Measurements from ENCODE around the gene AP4B1. TPM values are rescaled to one million over a fixed set of nuclear protein-coding genes. Genes with fewer than 3 reads are reported as not detected.

AP4B1 gene
- total RNA-seq, 1 donor: 14.1 TPM

- TF ChIP-seq CTCF (IDR thresholded peaks at IDR 0.05; ENCODE audit: extremely low read depth, low read depth, low read length): no peak
These were observed 849 bp upstream of the AP4B1 start for GRCh38 chr1:113905435-113905861.

GRCh38 chr1:113904293-113904673 lies 316 bp downstream of the AP4B1 start:
- Histone ChIP-seq H3K4me2 (ENCODE audit: insufficient read depth, low read length) (peak overlapping the region; percentile 97), H3K4me1 (ENCODE audit: insufficient read depth, low read length) (peaks cover 16% of the 10 kb centered on the region), H3K9me3 (ENCODE audit: low read depth, low read length) (no peaks in the 10 kb centered on the region), H4K20me1 (ENCODE audit: insufficient read depth, low read length) (no peaks in the 10 kb centered on the region), H2AFZ (ENCODE audit: low read length) (peak overlapping the region; percentile 94), H3K79me2 (ENCODE audit: insufficient read depth, low read length) (peaks cover 38% of the 10 kb centered on the region), H3K36me3 (ENCODE audit: insufficient read depth, low read length) (peaks cover 31% of the 10 kb centered on the region), H3K4me3 (ENCODE audit: insufficient read depth, low read length) (peak overlapping the region; percentile 90), H3K27ac (ENCODE audit: low read depth, low read length) (peak overlapping the region; percentile 93), H3K27me3 (ENCODE audit: insufficient read depth, low read length) (no peaks in the 10 kb centered on the region)
- no peak for TF ChIP-seq CTCF (IDR thresholded peaks at IDR 0.05; ENCODE audit: extremely low read depth, low read depth, low read length)
- DNase-seq (ENCODE audit: insufficient read length, low spot score, missing footprints): peak; percentile 86

More at GRCh38 chr1:113905435-113905861, 849 bp upstream of the AP4B1 start:
- Histone ChIP-seq H3K4me1 (ENCODE audit: insufficient read depth, low read length) (peaks cover 16% of the 10 kb centered on the region), H3K79me2 (ENCODE audit: insufficient read depth, low read length) (peaks cover 38% of the 10 kb centered on the region), H3K4me2 (ENCODE audit: insufficient read depth, low read length) (peak overlapping the region; percentile 69), H3K9me3 (ENCODE audit: low read depth, low read length) (no peaks in the 10 kb centered on the region), H3K27me3 (ENCODE audit: insufficient read depth, low read length) (no peaks in the 10 kb centered on the region), H3K4me3 (ENCODE audit: insufficient read depth, low read length) (peak overlapping the region; percentile 90), H4K20me1 (ENCODE audit: insufficient read depth, low read length) (no peaks in the 10 kb centered on the region), H2AFZ (ENCODE audit: low read length) (peak overlapping the region; percentile 98), H3K36me3 (ENCODE audit: insufficient read depth, low read length) (peaks cover 20% of the 10 kb centered on the region), H3K27ac (ENCODE audit: low read depth, low read length) (peak overlapping the region; percentile 45)
- no peak for DNase-seq (ENCODE audit: insufficient read length, low spot score, missing footprints)

GRCh38 chr1:113903501-113904292 lies 902 bp downstream of the AP4B1 start:
- Histone ChIP-seq H3K36me3 (ENCODE audit: insufficient read depth, low read length) (peaks cover 29% of the 10 kb centered on the region), H3K4me3 (ENCODE audit: insufficient read depth, low read length) (peak overlapping the region; percentile 90), H3K9me3 (ENCODE audit: low read depth, low read length) (no peaks in the 10 kb centered on the region), H3K79me2 (ENCODE audit: insufficient read depth, low read length) (peaks cover 38% of the 10 kb centered on the region), H3K27me3 (ENCODE audit: insufficient read depth, low read length) (no peaks in the 10 kb centered on the region), H2AFZ (ENCODE audit: low read length) (peak overlapping the region; percentile 94), H3K4me1 (ENCODE audit: insufficient read depth, low read length) (peaks cover 16% of the 10 kb centered on the region), H4K20me1 (ENCODE audit: insufficient read depth, low read length) (no peaks in the 10 kb centered on the region), H3K27ac (ENCODE audit: low read depth, low read length) (peak overlapping the region; percentile 93), H3K4me2 (ENCODE audit: insufficient read depth, low read length) (peak overlapping the region; percentile 97)
- DNase-seq (ENCODE audit: insufficient read length, low spot score, missing footprints): no peak
- no peak for TF ChIP-seq CTCF (IDR thresholded peaks at IDR 0.05; ENCODE audit: extremely low read depth, low read depth, low read length)

GRCh38 chr1:113901191-113901590 lies 3.4 kb downstream of the AP4B1 start:
- no peak for TF ChIP-seq CTCF (IDR thresholded peaks at IDR 0.05; ENCODE audit: extremely low read depth, low read depth, low read length)

More at GRCh38 chr1:113901191-113901590, 3.4 kb downstream of the AP4B1 start:
- no peaks in the 10 kb centered on the region for H4K20me1 ChIP-seq (ENCODE audit: insufficient read depth, low read length)
- H3K4me1 ChIP-seq (ENCODE audit: insufficient read depth, low read length): peaks cover 18% of the 10 kb centered on the region
- no peak overlapping the region for H3K4me2 ChIP-seq (ENCODE audit: insufficient read depth, low read length)
- H3K79me2 ChIP-seq (ENCODE audit: insufficient read depth, low read length): peaks cover 33% of the 10 kb centered on the region
- H3K9me3 ChIP-seq (ENCODE audit: low read depth, low read length): no peaks in the 10 kb centered on the region
- no peak overlapping the region for H3K4me3 ChIP-seq (ENCODE audit: insufficient read depth, low read length)
- H3K27me3 ChIP-seq (ENCODE audit: insufficient read depth, low read length): no peaks in the 10 kb centered on the region
- H3K27ac ChIP-seq (ENCODE audit: low read depth, low read length): no peak overlapping the region
- no peak for DNase-seq (ENCODE audit: insufficient read length, low spot score, missing footprints)
- peaks cover 39% of the 10 kb centered on the region for H3K36me3 ChIP-seq (ENCODE audit: insufficient read depth, low read length)
- H2AFZ ChIP-seq (ENCODE audit: low read length): no peak overlapping the region

Measured in osteoblast (primary cell).